Measurements from ENCODE around the gene ZWILCH. TPM values are rescaled to one million over a fixed set of nuclear protein-coding genes. Genes with fewer than 3 reads are reported as not detected.

ZWILCH gene
- total and polyA plus RNA-seq, 7 donors, result 1.5 to 4.5 (median 2.9) TPM

DNA sequence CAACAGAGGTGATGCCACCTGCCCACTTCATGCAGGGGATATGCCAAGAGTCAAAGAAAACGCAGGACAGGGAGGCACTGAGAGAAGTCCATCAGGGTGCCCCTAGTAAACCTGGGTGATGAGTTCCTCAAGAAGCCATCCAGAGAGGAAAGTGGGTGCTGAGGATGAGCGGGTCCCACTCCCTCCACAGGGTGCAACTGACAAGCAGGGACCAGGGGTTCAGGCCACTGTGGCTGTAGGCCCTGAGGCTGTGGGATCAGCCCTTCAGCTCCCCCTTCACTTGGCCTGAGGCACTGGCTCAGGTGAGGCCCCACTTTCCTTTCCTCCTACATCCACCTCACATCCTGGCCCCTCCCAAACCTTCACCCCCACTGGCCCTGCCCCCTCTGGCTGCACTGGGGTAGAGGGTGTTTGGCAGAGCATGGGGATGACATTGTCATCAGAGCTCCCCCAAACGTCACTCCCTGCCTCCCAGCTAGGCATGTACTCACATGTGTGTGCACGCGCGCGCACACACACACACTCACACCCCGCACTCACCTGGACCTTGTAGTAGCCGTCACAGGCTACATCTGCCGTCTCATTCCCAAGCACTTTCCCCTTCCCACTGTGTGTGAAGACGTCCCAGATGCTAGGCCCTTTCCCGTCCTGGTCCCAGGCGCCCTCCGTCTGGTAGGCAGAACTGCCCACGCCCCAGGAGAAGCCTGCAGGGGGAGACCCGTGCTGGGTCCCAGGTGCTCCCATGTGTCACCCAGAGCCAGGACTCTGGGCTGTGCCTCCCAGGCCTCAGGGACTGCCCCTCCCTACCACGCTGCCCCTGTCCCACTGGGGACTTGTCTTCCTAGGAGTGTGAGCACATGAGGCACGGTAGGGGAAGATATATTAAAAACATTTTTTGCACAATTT is 59.3 kb downstream of the ZWILCH start:
- TF ChIP-seq, protein P1, sequence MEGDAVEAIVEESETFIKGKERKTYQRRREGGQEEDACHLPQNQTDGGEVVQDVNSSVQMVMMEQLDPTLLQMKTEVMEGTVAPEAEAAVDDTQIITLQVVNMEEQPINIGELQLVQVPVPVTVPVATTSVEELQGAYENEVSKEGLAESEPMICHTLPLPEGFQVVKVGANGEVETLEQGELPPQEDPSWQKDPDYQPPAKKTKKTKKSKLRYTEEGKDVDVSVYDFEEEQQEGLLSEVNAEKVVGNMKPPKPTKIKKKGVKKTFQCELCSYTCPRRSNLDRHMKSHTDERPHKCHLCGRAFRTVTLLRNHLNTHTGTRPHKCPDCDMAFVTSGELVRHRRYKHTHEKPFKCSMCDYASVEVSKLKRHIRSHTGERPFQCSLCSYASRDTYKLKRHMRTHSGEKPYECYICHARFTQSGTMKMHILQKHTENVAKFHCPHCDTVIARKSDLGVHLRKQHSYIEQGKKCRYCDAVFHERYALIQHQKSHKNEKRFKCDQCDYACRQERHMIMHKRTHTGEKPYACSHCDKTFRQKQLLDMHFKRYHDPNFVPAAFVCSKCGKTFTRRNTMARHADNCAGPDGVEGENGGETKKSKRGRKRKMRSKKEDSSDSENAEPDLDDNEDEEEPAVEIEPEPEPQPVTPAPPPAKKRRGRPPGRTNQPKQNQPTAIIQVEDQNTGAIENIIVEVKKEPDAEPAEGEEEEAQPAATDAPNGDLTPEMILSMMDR (IDR thresholded peaks at IDR 0.05), result no peak
- 79 to 86% (median 81%) methylated on average over 18 of the region's 18 CpGs for WGBS, 3 donors
- no peaks in the 10 kb centered on the region for H3K4me1 ChIP-seq
- no peaks in the 10 kb centered on the region for H3K36me3 ChIP-seq (ENCODE audit: insufficient read depth in 1 of 2, low read depth in 1 of 2)
- no peak for ATAC-seq
- no peak overlapping the region for H3K4me3 ChIP-seq
- intact Hi-C loops (cut with DNase I), result no loop called here
- H3K9me3 ChIP-seq, result no peaks in the 10 kb centered on the region
- H3K27ac ChIP-seq, result no peak overlapping the region
- DNase-seq, result no peak
- H3K27me3 ChIP-seq (ENCODE audit: insufficient read depth in 3 of 3, low read length in 2 of 3), result no peaks in the 10 kb centered on the region

DNA sequence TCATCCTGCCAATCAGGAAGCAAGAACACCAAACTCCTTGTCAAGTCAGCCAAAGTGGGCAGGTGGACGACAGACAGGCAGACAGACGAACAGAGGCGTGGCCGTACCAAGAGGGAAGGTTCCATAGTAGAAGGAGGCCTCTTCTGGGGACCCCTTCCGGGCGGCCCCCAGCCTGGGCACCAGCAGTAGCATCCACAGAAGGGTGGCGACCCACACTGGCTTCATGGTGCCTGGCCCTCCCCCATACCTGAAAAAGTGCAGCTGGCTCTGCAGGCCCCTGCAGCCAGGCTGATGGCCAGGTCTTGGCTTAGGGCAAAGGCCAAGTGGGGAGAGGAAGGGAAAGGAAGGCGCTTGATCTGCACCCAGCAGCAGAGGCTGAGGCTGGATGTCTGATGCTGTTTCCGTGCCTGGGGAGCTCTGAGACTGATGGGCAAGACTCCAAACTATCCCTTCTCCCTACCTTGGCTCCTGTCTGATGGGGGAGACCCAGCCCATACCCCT is 60.1 kb downstream of the ZWILCH start:
- H3K36me3 ChIP-seq (ENCODE audit: insufficient read depth in 1 of 2, low read depth in 1 of 2), result no peaks in the 10 kb centered on the region
- no peak overlapping the region for H3K4me3 ChIP-seq
- H3K9me3 ChIP-seq, result no peaks in the 10 kb centered on the region
- no peaks in the 10 kb centered on the region for H3K4me1 ChIP-seq
- TF ChIP-seq, protein P1 (IDR thresholded peaks at IDR 0.05), result no peak
- H3K27ac ChIP-seq, result no peak overlapping the region
- 75 to 80% (median 77%) methylated on average over 8 to 9 of the region's 9 CpGs for WGBS, 3 donors
- intact Hi-C loops (cut with DNase I), result no loop called here
- DNase-seq, result no peak
- H3K27me3 ChIP-seq (ENCODE audit: insufficient read depth in 3 of 3, low read length in 2 of 3), result no peaks in the 10 kb centered on the region
- ATAC-seq, result no peak

DNA sequence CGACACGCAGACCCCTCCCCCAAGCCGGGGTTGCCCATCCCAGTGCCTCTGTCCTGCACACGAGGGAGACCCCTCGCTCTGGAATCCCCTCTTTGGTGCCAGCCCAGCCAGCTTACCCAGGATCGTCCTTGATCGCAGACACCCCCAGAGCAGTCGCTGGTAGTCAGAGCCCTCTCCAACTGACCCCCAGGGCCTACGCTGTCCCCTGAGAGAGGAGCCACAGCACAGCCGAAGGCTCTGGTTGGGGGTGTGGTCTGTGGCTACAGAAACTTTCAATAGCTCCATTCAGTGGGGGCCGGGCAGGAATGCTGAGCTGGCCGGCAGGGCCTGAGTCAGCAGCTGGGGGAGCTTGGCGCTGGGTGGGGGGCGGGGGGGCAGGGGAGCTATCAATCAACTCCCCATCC is 60.6 kb downstream of the ZWILCH start, which contains the start of gene LCTL:
TSS of gene LCTL (minus strand) at position 258 of the 404 bp plus-strand sequence. CDS start 633 bp downstream, outside the sequence.
- Histone ChIP-seq H3K9me3 (no peaks in the 10 kb centered on the region), H3K27ac (no peak within 1 kb of the TSS), H3K4me3 (no peak within 1 kb of the TSS), H3K4me1 (no peaks in the 10 kb centered on the region), H3K36me3 (ENCODE audit: insufficient read depth in 1 of 2, low read depth in 1 of 2) (no peaks in the 10 kb centered on the region), H3K27me3 (ENCODE audit: insufficient read depth in 3 of 3, low read length in 2 of 3) (no peaks in the 10 kb centered on the region)
- 40 to 43% (median 43%) methylated on average over 14 of the region's 14 CpGs for WGBS, 3 donors
- no peak for ATAC-seq
- intact Hi-C loops (cut with DNase I), result no loop called here
- DNase-seq, result no peak
- TF ChIP-seq, protein P1 (IDR thresholded peaks at IDR 0.05), result no peak

DNA sequence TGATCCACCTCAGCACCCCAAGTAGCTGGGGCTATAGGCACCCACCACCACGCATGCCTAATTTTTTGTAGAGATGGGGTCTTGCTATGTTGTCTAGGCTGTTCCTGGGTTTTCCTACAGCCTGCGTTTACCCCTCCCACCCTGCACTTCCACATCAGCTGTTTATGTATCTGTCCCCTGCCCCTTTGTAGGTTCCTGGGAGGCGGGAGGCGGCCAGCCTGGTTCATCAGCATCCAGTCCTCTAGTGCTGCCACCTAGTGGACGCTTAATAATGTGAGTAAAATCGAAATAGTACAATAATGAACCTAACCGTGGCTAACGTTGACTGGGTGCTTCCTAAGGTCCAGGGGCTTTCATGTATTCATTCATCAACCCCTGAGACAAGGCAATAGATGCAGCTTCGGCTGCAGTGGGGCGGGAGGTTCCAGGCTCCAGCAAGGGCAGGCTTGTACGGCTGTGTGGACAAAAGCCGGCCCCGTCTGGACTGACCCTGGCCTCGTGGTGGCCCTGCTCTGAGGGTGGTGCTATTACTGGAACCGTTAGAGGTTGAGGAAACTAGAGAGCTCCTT is 61.9 kb downstream of the ZWILCH start:
- Histone ChIP-seq H3K9me3 (no peaks in the 10 kb centered on the region), H3K4me3 (no peak overlapping the region), H3K36me3 (ENCODE audit: insufficient read depth in 1 of 2, low read depth in 1 of 2) (no peaks in the 10 kb centered on the region), H3K27me3 (ENCODE audit: insufficient read depth in 3 of 3, low read length in 2 of 3) (no peaks in the 10 kb centered on the region), H3K4me1 (no peaks in the 10 kb centered on the region), H3K27ac (no peak overlapping the region)
- TF ChIP-seq, protein P1 (IDR thresholded peaks at IDR 0.05), result peak; percentile 66
- WGBS, 3 donors, result 29 to 36% (median 31%) methylated on average over 15 of the region's 15 CpGs
- ATAC-seq (peak; percentile 45 to 62 (median 60)), DNase-seq (peak in 1 of 2 donors; percentile 54)
- intact Hi-C loops (cut with DNase I), result no loop called here

All from psoas muscle (tissue), 8 donors.